DND-41 (cell line): ENCODE results near the gene LRRC47.

Source experiments
- ATAC-seq: fragments of 200-7000 bp; cut with Tn5 transposase; 3 replicates; pipeline ENCODE4 v1.9.1; 2021; ENCODE audit warnings: low read depth; ENCODE audit not compliant: insufficient read depth
- DNase-seq: peaks from one replicate; pipeline ENCODE4 v3.0.0-alpha.2; 2020
- H2AFZ ChIP-seq: 2 replicates; pipeline ENCODE4 v1.6.0; 2012; ENCODE audit warnings: low read depth, low read length
- H3K27ac ChIP-seq: 2 replicates; pipeline ENCODE4 v1.5.1; 2012; ENCODE audit warnings: low read length, inconsistent platforms
- H3K27me3 ChIP-seq: fragments of 200-600 bp; sonication (generic); 2 replicates; pipeline ENCODE4 v1.6.0; 2012; ENCODE audit warnings: low read length, mild to moderate bottlenecking, inconsistent platforms; ENCODE audit not compliant: insufficient read depth, poor library complexity
- H3K36me3 ChIP-seq: 2 replicates; pipeline ENCODE4 v1.5.1; 2012; ENCODE audit warnings: low read length, inconsistent platforms; ENCODE audit not compliant: insufficient read depth
- H3K4me1 ChIP-seq: 2 replicates; pipeline ENCODE4 v1.5.1; 2012; ENCODE audit warnings: mild to moderate bottlenecking, low read length; ENCODE audit not compliant: insufficient read depth
- H3K4me2 ChIP-seq: 2 replicates; pipeline ENCODE4 v1.6.0; 2012; ENCODE audit warnings: mild to moderate bottlenecking, moderate library complexity, low read length, inconsistent platforms; ENCODE audit not compliant: insufficient read depth
- H3K4me3 ChIP-seq, 2 experiments: fragments of 200-600 bp in 1 of 2; shearing (Covaris generic) in 1 of 2; 2 replicates each; pipeline ENCODE4 v1.5.1; 2012 to 2016; ENCODE audit warnings: inconsistent platforms in 2 of 2, low read length in 2 of 2, mild to moderate bottlenecking in 2 of 2, low read depth in 1 of 2, moderate library complexity in 1 of 2
- H3K79me2 ChIP-seq: 2 replicates; pipeline ENCODE4 v1.6.0; 2012; ENCODE audit warnings: low read length, inconsistent platforms; ENCODE audit not compliant: insufficient read depth
- H3K9ac ChIP-seq: 2 replicates; pipeline ENCODE4 v1.6.0; 2012; ENCODE audit warnings: low read depth, mild to moderate bottlenecking, inconsistent platforms, low read length, moderate library complexity
- H3K9me3 ChIP-seq: 2 replicates; pipeline ENCODE4 v1.5.1; 2012; ENCODE audit warnings: low read length, moderate library complexity, mild to moderate bottlenecking, inconsistent platforms; ENCODE audit not compliant: insufficient read depth, severe bottlenecking
- H4K20me1 ChIP-seq: 2 replicates; pipeline ENCODE4 v1.6.0; 2012; ENCODE audit warnings: low read length; ENCODE audit not compliant: insufficient read depth
- CTCF ChIP-seq: IDR thresholded peaks from 2 replicates; pipeline ENCODE4 v1.5.1; 2012; ENCODE audit warnings: borderline replicate concordance, low read length, moderate library complexity, mild to moderate bottlenecking; ENCODE audit not compliant: poor library complexity, severe bottlenecking; ENCODE audit errors: extremely low read depth
- EZH2 ChIP-seq: IDR thresholded peaks from 3 replicates; pipeline ENCODE4 v1.6.1; 2012; ENCODE audit warnings: borderline replicate concordance, low read depth, mild to moderate bottlenecking, moderate library complexity, low read length, inconsistent platforms; ENCODE audit not compliant: severe bottlenecking

The LRRC47 gene

GRCh38 chr1:3788756-3789420 lies 7.4 kb downstream of the LRRC47 start:
- Histone ChIP-seq H3K4me3 (no peak overlapping the region), H3K9me3 (no peaks in the 10 kb centered on the region), H3K9ac (no peak overlapping the region), H3K79me2 (peaks cover 61% of the 10 kb centered on the region), H3K27ac (no peak overlapping the region), H3K27me3 (no peaks in the 10 kb centered on the region), H3K4me1 (peaks cover 13% of the 10 kb centered on the region), H3K36me3 (peaks cover 75% of the 10 kb centered on the region), H4K20me1 (peaks cover 69% of the 10 kb centered on the region), H3K4me2 (no peak overlapping the region), H2AFZ (no peak overlapping the region)
- TF ChIP-seq CTCF (no peak), EZH2 (no peak)
- DNase-seq (no peak), ATAC-seq (no peak)

GRCh38 chr1:3787745-3788605 lies 8.3 kb downstream of the LRRC47 start:
- H3K79me2 ChIP-seq, result peaks cover 52% of the 10 kb centered on the region
- no peak for DNase-seq
- H4K20me1 ChIP-seq, result peaks cover 60% of the 10 kb centered on the region

DNA sequence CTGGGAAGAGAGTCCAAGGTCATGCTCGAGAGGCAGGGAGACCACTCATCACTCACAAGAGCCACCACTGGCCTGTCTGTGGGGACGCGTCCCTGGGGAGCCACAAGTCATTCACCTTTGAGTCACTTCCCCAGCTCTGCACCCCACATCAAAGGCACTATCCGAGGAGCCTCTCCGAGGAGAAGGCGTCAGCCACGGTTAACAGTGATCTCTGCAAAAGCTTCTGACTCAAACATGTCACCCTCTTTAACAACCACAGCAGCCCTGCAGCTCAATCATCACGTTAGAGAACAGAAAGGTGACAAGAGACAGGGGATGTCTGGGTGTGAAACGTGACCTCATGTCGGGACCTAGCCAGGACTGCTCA lies 9.0 kb downstream of the LRRC47 start:
- H4K20me1 ChIP-seq, result peaks cover 54% of the 10 kb centered on the region
- no peaks in the 10 kb centered on the region for H3K27me3 ChIP-seq
- no peaks in the 10 kb centered on the region for H3K4me1 ChIP-seq
- no peak overlapping the region for H3K9ac ChIP-seq
- ATAC-seq (no peak), DNase-seq (no peak)
- no peak overlapping the region for H2AFZ ChIP-seq
- H3K4me3 ChIP-seq, result no peak overlapping the region
- H3K4me2 ChIP-seq, result no peak overlapping the region
- H3K9me3 ChIP-seq, result no peaks in the 10 kb centered on the region
- peaks cover 87% of the 10 kb centered on the region for H3K36me3 ChIP-seq
- peaks cover 46% of the 10 kb centered on the region for H3K79me2 ChIP-seq
- H3K27ac ChIP-seq, result no peak overlapping the region
- TF ChIP-seq CTCF, result no peak
- no peak for TF ChIP-seq EZH2

More at GRCh38 chr1:3787745-3788605, 8.3 kb downstream of the LRRC47 start:
- Histone ChIP-seq H3K27me3 (no peaks in the 10 kb centered on the region), H2AFZ (no peak overlapping the region), H3K4me2 (no peak overlapping the region), H3K9me3 (no peaks in the 10 kb centered on the region), H3K36me3 (peaks cover 84% of the 10 kb centered on the region), H3K9ac (no peak overlapping the region), H3K4me1 (0 out of 2 replicates have a peak, but pooled peaks cover 4% of the 10 kb centered on the region), H3K27ac (no peak overlapping the region), H3K4me3 (no peak overlapping the region)
- ATAC-seq, result no peak
- TF ChIP-seq EZH2, result no peak
- no peak for TF ChIP-seq CTCF
